ENCODE measurements around the gene KCNQ1. TPM values are rescaled to one million over a fixed set of nuclear protein-coding genes. Genes with fewer than 3 reads are reported as not detected.

KCNQ1 gene
- total RNA-seq, 2 donors from 2014 or later: 38.9 to 46.1 TPM

DNA sequence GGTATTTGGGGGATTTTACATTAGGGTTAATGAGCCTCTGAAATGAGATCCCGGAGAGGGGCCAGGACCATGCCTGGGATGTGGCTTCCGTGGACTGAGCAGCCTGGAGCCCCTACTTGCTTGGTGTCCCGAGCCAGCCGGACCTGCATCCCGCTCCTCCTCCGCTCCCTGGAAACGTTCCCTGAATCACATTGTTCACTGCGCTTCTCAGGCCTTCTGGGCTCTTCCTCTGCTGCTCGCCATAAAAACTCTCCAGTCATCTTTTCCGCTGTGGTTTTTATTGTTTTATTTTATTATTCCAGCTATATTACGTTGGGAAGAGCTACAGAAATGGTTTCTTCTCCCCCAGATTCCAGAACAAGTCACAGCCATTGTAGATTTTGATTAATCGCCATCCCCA is 268.3 kb downstream of the KCNQ1 start:
- intact Hi-C loops (cut with DNase I): no loop called here
- TF ChIP-seq POLR2A (IDR thresholded peaks at IDR 0.05): no peak
- TF ChIP-seq, protein P1, sequence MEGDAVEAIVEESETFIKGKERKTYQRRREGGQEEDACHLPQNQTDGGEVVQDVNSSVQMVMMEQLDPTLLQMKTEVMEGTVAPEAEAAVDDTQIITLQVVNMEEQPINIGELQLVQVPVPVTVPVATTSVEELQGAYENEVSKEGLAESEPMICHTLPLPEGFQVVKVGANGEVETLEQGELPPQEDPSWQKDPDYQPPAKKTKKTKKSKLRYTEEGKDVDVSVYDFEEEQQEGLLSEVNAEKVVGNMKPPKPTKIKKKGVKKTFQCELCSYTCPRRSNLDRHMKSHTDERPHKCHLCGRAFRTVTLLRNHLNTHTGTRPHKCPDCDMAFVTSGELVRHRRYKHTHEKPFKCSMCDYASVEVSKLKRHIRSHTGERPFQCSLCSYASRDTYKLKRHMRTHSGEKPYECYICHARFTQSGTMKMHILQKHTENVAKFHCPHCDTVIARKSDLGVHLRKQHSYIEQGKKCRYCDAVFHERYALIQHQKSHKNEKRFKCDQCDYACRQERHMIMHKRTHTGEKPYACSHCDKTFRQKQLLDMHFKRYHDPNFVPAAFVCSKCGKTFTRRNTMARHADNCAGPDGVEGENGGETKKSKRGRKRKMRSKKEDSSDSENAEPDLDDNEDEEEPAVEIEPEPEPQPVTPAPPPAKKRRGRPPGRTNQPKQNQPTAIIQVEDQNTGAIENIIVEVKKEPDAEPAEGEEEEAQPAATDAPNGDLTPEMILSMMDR (IDR thresholded peaks at IDR 0.05): no peak
- ATAC-seq (no peak), DNase-seq (no peak)
- Histone ChIP-seq H3K36me3 (replicated peaks in 1 of 2; ENCODE audit: insufficient read depth in 1 of 2, low read depth in 2 of 2) (no peaks in the 10 kb centered on the region), H3K27me3 (no peaks in the 10 kb centered on the region), H3K4me1 (no peaks in the 10 kb centered on the region), H3K4me3 (no peak overlapping the region), H3K9me3 (no peaks in the 10 kb centered on the region), H3K27ac (no peak overlapping the region)
- 95 to 96% methylated on average over 12 of the region's 12 CpGs for WGBS, 2 donors

DNA sequence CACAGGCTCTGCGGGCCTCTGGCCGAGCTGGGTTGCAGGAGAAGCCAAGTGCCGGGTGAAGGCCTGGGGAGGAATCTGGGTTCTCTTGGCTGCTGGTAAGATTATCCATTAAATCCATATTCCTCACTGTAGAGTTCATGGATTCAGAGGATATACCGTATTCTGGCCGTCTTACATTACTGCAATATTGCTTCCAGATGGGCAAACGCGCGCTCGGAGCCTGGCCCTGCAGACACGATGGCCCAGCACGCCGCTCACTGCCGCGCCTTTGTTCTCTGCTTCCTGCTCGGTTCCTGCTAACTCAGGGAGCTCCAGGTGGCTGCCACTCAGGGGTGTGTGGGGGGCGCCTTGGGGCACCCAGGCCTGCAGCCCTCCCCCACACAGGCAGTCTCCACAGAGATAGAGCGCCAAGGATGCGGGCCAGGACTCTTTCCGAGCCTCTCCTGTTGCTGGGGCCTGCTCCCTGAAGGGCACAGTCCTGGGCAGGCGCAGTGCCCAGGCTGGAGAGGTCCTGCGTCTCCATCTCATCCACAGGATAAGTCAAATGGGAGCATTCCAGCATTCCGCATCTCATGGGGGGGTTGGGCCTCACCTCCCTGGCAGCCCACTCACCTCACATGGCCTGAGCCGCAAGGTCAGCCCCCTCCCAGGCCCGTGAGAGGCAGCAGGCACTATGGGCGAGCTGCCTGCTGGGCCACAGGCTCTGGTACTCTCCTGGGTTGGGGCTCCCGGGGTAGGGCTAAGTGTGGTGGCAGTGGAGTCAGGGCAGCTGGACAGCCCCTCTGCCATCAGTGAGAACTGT is 269.1 kb downstream of the KCNQ1 start:
- Histone ChIP-seq H3K36me3 (replicated peaks in 1 of 2; ENCODE audit: insufficient read depth in 1 of 2, low read depth in 2 of 2) (no peaks in the 10 kb centered on the region), H3K4me3 (no peak overlapping the region), H3K4me1 (no peaks in the 10 kb centered on the region), H3K27me3 (no peaks in the 10 kb centered on the region), H3K9me3 (no peaks in the 10 kb centered on the region), H3K27ac (no peak overlapping the region)
- intact Hi-C loops (cut with DNase I): no loop called here
- 91 to 95% methylated on average over 16 to 24 of the region's 26 CpGs for WGBS, 2 donors
- TF ChIP-seq, protein P1 (IDR thresholded peaks at IDR 0.05): no peak
- TF ChIP-seq POLR2A (IDR thresholded peaks at IDR 0.05): no peak
- no peak for DNase-seq
- ATAC-seq: no peak

DNA sequence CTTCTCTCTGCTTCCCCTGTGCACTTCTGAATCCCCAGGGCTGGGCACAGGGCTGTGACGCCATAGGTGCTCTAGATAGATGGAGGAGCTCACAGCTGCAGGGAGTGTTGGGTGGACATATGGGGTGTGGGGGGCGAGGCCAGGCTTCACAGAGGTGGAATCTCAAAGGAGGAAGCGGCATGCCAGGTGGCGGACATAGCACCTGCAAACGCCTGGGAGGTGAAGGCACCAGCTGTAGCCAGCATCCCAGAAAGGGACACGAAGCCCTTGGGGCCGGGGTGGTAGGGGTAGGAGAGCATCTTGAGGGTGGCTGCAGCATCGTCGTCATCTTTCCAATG is 269.6 kb downstream of the KCNQ1 start:
- Histone ChIP-seq H3K9me3 (no peaks in the 10 kb centered on the region), H3K27ac (no peak overlapping the region), H3K4me3 (no peak overlapping the region), H3K4me1 (no peaks in the 10 kb centered on the region), H3K27me3 (no peaks in the 10 kb centered on the region), H3K36me3 (replicated peaks in 1 of 2; ENCODE audit: insufficient read depth in 1 of 2, low read depth in 2 of 2) (no peaks in the 10 kb centered on the region)
- no peak for TF ChIP-seq POLR2A (IDR thresholded peaks at IDR 0.05)
- intact Hi-C loops (cut with DNase I): no loop called here
- 85 to 98% methylated on average over 9 of the region's 9 CpGs for WGBS, 2 donors
- ATAC-seq (no peak), DNase-seq (no peak)

DNA sequence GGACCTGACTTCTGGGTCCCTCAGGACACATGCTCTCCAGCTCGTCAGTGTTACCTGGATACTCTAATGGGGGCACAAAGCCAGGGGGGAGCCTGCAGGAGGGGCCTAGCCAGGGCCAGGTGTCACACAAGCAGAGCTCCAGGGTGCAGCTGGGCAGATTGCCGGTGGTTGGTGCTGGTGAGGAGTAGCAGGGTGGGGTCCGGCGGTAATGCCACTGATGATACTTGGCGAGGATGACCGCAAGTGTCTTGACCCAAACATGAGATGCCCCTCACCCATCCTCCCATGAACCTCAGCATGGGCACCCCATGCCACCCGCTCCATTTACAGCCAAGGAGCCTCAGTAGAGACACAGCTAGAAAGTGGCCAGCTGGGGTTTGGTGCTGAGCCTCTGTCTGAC is 270.1 kb downstream of the KCNQ1 start:
- TF ChIP-seq, protein P1 (IDR thresholded peaks at IDR 0.05): no peak
- TF ChIP-seq POLR2A (IDR thresholded peaks at IDR 0.05): no peak
- no peaks in the 10 kb centered on the region for H3K9me3 ChIP-seq
- no peak for DNase-seq
- no peak for ATAC-seq
- no peaks in the 10 kb centered on the region for H3K27me3 ChIP-seq
- H3K36me3 ChIP-seq (replicated peaks in 1 of 2; ENCODE audit: insufficient read depth in 1 of 2, low read depth in 2 of 2): no peaks in the 10 kb centered on the region
- 94% methylated on average over 5 to 6 of the region's 7 CpGs for WGBS, 2 donors
- no peak overlapping the region for H3K27ac ChIP-seq
- H3K4me1 ChIP-seq: no peaks in the 10 kb centered on the region
- H3K4me3 ChIP-seq: no peak overlapping the region
- intact Hi-C loops (cut with DNase I): no loop called here

DNA sequence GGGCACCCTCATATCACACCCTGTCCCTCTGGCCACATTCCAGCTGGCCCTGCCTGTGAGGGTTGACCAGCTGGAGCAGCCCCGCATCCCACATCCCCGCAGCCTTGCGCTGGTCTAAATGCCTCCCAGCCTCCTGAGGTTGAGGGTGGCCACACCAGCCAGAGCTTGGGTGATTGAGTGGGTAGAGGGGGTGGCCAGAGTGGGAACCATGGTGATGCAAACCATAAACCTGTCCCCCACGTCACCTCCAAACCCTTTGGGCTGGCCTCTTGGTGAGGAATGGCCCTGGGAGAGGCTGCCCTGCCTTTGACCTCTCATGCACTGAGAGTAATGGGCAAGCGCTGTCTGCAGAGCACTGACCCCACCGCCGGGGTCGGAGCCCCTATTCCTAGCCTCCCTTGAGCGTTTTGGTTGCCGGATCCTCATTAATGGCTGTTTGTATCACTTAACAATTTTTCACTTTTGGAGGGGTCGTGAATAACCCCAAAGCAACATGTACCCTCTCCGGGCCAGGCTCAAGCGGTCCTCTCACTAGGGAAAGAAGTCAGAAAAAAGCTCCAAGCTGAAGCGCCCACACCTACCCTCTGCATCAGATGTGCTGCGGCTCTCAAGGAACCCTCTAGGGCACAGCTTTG is 271.0 kb downstream of the KCNQ1 start:
- ATAC-seq (no peak), DNase-seq (no peak)
- no peaks in the 10 kb centered on the region for H3K4me1 ChIP-seq
- intact Hi-C loops (cut with DNase I): no loop called here
- no peaks in the 10 kb centered on the region for H3K27me3 ChIP-seq
- 94 to 96% methylated on average over 14 to 15 of the region's 15 CpGs for WGBS, 2 donors
- no peak overlapping the region for H3K27ac ChIP-seq
- H3K36me3 ChIP-seq (replicated peaks in 1 of 2; ENCODE audit: insufficient read depth in 1 of 2, low read depth in 2 of 2): no peaks in the 10 kb centered on the region
- no peak overlapping the region for H3K4me3 ChIP-seq
- TF ChIP-seq, protein P1 (IDR thresholded peaks at IDR 0.05): no peak
- no peak for TF ChIP-seq POLR2A (IDR thresholded peaks at IDR 0.05)
- H3K9me3 ChIP-seq: no peaks in the 10 kb centered on the region

Data from body of pancreas (tissue), 4 donors.